Esophagus mucosa (tissue), 1 donor: ENCODE results near the gene MYH9. TPM values are rescaled to one million over a fixed set of nuclear protein-coding genes. Genes with fewer than 3 reads are reported as not detected.
A peak's percentile ranks its signal among the peaks of the same experiment; 100 is the strongest.
"Not testable (repeated sequence)": the region's sequence is repeated elsewhere in the genome, so short reads cannot be mapped to it uniquely, and the experiment has no call there.

Experiments
- ATAC-seq: fragments of 200-7000 bp; cut with Tn5 transposase; one replicate; pipeline ENCODE4 v1.9.1; 2020
- total RNA-seq: library from RNA; stranded (reverse); gene quantifications from one replicate; pipeline ENCODE4 v1.2.4, GENCODE V29; 2023
- donor health status: DM: yes; HTN: yes; CAD: no.

The MYH9 gene
- total RNA-seq, 1 donor from 2014 or later, result 487 TPM

DNA sequence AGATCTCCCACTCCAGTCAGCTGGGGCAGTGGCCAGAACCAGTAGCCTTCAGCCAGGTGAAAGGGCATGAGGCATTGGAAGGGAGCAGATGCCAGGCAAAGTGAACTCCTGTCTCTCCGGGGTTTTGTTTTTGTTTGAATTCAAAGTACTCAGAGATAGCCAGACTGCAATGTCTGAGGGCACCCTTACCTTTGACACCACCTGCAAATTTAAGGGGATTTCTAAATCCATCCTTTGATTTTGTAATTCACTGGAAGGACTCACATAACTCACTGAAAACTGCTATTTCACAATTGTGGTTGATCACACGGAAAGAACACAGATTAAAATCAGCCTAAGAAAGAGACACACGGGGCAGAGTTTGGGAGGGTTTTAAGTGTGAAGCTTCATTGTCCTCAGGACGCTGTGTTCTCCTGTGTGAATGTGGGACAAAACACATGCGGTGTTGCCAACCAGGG, 124.5 kb downstream of the MYH9 start:
- ATAC-seq, result not testable (repeated sequence)

DNA sequence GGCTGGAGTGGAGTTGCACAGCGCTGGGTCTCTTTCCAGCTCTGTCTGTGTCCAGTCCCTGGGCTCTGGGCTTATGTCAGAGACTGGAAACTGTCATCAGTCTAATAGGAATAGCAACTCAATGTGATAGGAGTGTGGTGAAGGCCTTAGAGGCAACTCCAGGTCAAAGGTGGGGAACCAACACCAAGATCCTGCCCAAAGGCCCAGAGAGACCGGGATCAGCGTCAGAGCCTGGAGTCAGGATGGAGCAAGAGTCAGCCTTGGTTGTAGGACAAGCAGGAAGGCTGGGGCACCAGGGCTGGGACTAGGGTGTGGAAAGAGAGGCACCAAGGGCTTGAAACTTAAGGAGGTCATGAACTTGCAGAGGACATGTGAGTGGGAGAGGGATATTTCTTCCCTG, 125.5 kb downstream of the MYH9 start:
- ATAC-seq, result not testable (repeated sequence)

DNA sequence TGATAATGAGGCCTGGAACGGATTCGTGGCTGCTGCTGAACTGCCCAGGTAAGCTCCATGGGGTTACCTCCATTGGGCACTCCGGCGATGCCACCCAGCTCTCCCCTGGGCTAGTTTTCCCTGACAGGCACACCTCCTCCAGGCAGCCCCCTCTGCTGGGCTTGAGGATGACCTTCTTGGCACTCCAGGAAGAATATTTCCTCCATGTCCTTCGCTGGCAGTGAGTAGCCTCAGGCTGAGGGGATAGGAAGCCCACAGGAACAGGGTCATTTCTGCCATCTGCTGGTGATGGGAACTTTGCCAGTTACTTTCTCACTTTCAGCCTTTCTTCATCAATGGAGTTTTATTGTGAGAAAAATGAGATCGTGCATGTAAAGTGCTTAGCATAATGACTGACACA, 126.1 kb downstream of the MYH9 start:
- ATAC-seq, result not testable (repeated sequence)

DNA sequence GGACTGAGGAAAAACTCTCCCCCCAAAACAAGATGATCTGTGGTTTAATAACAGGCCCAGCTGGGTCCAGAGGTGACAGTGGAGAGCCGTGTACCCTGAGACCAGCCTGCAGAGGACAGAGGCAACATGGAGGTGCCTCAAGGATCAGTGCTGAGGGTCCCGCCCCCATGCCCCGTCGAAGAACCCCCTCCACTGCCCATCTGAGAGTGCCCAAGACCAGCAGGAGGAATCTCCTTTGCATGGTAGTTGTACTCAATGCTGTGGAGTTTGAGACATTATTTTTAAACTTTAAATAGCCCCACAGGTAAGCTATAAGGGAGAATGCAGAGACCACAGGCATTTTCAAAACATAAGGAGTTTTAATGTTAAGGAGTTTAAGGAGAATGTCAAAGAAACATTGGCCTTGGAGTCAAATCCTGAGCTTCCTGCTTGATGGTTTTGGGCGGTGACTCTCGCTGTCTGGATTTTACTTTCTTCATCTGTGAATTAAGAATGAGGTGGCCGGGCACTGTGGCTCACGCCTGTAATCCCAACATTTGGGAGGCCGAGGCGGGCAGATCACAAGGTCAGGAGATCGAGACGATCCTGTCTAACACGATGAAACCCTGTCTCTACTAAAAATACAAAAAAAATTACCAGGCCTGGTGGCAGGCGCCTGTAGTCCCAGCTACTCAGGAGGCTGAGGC, 128.0 kb downstream of the MYH9 start:
- ATAC-seq, result no peak

DNA sequence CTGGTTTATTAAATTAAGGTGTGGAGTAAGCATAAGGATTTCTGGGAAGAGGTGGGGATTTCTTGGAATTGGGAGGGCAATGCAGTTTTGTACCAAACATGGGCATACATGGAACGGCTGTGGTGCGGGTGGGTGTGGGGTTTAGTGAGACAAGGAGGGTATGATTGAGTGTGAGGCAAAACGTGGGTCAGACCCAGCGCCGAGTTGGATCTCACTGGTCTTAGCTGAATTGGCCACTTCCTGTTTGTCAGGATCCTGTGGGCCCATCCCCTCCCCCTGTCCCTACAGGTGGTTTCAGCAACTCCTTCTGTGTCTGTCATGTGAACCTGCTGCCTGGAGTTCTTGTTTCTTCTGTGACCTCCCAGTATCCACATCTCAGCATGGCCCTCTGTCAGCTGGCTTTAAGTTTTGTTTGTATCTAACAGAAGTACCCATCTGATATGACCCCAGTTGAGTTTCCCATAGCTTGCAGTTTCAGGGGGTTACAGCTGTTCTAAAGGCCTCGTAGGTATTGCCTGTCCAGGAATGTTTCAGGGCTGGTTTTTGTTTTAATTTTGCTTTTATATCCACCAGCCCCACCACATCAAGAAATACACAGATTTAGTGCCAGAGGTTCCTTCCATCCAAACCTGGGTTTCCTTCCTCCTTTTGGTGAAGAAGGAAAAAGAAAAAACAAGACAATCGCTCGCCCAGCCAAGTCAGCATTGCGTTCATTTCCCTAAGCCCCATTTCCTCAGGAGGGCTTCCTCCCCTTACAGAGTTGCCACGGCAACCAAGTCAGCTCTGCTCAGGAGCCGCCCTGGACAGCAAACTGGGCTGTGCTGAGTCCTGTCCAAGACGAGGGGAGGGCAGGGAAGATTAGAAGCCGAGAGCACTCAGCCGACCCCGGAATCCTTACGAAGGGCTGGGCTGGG, 128.8 kb downstream of the MYH9 start:
- ATAC-seq, result no peak

DNA sequence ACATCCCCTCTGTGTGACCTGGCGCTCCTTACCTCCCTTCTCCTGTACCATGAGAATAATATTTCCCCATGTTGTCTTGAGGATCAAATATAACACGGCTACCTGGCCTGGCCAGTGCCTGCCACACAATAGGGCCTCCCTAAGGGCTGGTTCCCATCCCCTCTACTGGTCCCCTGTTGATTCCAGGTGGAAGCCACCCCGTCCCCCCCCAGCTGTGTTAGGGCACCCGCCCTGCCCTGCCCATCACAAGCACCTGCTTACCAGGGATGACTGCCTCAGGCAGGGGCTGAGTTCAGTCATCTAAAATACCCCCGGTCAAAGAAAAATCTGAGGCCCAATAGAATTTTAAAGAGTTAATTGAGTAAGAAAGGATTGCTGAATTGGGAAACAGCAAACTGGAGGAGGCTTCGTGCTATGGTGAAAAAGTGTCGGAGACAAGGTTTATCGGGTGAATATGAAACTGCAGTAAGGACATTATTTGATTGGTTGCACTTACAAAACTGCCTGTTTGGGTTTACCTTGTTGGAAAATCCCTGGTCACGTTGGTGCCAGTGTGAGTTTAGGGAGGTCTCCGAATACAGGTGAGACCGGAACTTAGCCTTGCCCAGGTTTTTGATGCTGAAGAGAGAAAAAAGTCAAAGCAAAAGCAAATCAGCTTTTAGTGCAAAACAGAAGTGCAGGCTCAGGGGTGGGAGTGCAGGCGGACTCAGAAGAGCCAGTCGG, 129.7 kb downstream of the MYH9 start:
- ATAC-seq, result no peak

DNA sequence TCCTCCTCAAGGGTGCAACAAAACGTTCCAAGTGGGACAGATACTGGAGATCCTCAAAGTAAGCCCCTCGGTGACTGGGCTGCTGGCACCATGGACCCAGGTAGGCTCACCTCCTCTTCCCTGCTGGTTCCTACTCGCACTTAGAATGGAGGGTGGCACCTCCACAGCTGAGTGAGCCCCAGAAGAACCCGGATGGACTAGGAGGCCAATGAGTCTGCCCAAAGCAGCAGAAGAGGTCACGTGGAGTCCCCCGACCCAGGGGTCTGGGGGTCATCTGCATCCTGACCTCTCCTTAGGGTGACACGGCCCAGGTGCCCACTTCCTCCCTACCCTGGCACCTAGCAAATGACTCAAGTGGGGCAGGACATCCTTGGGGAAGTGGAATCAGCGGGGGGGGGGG, 130.5 kb downstream of the MYH9 start:
- no peak for ATAC-seq

DNA sequence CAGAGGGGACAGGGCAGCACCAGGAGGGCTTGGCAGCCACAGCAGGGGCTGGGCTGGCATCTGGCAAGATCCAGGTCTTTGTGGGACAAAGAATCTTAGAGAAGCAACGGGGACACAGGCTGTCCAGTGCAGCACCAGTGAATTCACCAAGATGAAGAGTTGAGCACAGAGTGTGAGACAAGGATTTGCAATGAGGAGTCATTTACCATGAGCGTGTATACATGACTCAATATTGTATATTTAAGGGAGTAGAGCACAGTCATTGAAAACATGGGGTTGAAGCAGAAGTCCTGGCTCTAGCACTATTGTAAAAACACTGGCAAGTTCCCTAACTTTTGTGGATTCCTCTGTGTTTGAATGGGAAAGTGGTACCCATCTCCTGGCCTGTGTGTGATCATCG, 131.3 kb downstream of the MYH9 start:
- ATAC-seq, result peak; percentile 14

DNA sequence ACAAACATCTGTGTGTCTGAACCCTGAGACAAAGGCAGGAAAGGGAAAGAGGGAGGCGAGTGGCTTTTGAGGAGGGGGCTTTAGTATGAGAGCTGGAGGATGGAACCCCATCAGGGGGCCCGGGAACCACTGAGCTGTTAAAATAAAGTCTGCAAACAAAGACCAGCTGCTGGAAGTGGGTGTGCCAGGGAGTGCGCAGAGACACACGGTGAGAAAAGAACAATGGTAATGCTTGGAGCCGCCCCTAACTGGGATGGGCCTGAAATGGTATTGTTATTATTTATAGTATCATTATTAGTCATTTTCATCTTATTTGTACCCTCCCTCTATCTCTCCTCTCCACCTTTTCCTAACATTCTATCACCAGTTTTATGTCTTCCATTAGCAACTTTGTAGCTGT, 132.2 kb downstream of the MYH9 start:
- ATAC-seq, result peak; percentile 43

DNA sequence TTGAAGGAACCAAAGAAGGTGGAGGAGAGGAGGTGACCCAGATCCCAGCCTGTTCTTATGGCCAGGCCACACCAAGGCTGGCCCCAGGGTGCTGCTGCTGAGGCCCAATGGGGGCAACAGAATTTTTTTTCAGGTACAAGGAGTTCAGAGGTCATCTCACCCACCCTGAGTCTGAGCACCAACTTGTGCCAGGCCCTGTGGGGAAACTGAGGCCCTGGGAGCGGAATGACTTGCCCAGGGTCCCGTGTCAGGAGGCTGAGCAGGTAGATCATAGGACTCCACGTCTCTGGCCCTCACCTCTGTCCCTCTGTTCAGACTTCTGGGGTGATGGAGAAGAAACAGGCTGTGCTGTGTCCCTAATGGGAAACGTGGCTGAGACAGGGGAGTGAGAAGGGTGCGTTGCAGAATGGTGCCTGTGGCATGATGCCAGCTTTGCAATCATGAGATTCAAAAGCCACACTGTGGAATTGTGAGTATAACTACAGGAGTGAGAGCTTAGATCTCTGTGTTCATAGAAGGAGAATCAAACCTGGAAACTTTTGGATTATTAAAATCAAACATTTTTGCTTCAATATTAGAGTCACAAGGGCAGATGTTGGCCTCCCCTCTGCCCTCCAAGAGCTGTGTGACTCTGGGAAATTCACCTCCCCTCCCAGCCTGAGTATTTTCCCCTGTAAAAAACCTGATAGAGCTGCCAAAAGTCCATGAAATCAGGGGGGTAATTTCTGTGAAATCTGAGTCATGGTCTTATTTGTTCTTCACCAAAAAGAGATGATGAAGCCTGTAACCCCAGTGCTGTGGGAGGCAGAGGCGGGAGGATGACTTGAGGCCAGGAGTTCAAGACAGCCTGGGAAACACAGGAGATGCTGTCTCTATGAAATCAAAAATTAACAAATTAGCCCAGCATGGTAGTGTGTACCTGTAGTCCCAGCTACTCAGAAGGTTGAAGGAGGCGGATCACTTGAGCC, 134.0 kb downstream of the MYH9 start:
- ATAC-seq, result peak; percentile 11

DNA sequence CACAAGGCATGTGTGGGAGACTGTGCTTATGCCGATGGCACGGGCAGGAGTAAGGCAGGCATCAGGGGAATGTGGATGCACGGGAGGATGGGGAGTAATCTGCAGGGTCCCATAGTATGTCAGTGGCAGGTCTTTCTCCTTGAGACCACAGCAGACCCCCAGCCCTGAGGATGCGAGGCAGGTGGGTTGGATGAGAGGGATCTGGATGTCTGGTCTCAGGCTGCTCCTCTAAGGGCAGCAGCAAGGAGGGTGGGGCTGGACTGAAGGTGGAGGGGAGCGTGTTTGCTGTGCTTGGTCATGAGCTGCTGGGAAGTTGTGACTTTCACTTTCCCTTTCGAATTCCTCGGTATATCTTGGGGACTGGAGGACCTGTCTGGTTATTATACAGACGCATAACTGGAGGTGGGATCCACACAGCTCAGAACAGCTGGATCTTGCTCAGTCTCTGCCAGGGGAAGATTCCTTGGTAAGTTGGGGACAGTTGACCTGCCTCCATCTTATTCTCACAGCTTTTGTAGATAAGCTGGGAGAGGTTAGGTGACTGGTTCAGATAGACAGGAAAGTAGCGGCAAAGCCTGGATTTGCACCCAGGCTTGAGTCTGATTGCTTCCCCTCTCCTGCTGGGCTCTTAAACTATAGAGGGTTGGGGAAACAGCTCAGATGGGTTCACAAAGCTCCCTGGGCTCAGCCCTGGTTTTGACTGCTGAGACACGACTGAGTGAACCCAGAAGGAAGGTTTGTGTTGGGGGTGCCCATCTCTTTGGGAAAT, 134.8 kb downstream of the MYH9 start, which contains the start of gene APOL1:
TSS of gene APOL1 (plus strand) at position 380 of the 769 bp plus-strand sequence. CDS start 1,823 bp downstream, outside the sequence.
- ATAC-seq, result peak; percentile 71

DNA sequence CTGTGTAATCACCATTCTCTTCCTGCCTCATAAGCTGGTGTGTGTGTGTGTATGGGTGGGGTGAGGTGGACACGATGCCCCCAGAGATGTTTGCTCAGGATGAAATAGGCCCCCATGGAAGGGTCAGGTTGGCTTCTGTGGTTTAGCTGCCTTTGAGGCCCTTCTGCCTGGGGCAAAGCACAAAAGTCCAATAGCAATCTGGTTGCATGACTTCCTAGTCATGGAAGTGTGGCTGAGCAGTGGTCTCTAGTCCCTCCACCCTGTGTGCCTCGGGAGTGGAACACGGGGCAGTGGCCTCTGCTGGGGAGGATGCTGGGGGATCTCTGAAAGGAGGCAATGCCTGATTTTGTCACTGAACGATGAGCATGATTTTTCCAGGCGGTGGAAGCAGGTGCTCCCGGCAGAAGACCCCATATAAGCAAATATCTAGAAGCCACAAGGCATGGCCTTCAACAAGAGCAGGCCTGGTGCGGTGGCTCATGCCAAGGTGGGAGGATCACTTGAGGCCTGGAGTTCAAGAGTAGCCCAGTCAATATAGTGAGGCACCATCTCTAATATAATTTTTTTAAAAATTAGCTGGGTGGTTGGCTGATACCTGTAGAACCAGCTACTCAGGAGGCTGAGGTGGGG, 135.7 kb downstream of the MYH9 start:
- ATAC-seq, result not testable (repeated sequence)

DNA sequence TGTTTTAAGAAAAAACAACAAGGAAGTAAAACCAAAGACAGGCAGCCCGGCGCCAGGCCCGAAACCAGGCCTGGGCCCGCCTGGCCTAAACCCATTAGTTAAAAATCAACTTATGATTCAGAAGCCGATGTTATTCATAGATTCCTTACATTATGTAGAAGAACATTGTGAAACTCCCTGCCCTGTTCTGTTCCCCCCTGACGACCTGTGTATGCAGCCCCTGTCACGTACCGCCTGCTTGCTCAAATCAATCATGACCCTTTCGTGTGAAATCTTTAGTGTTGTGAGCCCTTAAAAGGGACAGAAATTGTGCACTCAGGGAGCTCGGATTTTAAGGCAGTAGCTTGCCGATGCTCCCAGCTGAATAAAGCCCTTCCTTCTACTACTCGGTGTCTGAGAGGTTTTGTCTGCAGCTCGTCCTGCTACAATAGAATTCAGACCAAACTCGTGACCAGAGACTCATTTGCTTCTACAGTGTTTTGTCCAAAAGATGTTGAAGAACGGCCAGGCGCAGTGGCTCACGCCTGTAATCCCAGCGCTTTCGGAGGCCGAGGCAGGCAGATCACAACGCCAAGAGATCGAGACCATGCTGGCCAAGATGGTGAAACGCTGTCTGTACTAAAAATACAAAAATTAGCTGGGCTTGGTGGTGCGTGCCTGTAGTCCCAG, 137.3 kb downstream of the MYH9 start:
- not testable (repeated sequence) for ATAC-seq

DNA sequence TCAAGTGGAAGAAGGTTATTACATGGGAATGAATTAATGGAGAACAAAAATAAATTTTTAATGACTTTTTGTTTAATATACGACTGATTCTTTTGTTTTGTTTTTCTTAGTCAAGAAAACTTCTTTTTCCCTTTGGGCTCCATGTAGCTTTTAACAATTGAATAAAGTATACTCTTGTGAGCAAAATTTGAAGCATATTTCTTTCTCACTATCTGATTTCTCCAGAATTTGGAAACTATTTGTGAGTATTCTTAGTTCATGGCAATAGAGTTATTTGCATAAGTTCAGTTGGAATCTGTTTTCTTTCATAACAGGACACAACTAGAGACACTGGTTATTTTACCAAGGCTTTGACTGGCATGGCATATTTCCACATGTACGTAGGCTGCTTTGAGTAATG, 138.6 kb downstream of the MYH9 start:
- ATAC-seq, result no peak

DNA sequence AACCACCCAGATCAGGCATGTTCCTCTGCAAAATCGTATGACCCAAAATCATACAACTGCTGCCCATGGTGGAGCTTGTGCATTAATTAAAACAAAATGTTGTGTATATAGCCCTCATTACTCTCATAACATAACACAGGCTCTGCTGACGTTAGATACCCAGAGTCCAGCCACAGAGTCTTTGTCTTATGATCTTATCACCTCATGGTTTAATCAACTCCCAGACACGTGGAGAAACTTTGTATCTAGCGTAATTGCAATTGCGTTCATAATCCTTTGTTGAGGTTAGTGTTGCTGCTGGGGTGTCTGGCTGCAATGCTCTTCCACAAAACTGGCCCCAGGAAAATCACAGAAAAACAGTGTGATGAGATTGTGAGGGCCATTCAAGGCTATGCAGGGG, 139.8 kb downstream of the MYH9 start:
- no peak for ATAC-seq

DNA sequence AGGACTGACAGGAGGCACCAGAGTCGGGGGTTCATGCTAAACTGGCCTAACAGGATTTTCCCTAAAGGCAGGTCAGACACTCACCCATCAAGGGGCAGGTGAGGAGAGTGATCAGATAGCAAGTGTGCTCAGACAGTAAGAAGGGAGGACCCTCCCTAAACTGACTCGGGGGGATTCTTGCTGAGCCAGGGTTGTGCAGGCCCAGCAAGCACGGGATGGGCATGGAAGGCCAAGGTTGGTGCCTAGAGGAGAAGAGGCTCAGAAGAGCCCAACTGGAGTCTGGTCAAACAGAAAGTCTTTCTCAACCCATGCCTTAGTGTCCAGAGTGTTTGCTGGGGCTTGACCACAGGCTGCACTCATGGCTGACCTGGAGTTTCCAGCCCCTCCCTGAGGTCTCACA, 141.0 kb downstream of the MYH9 start:
- no peak for ATAC-seq

DNA sequence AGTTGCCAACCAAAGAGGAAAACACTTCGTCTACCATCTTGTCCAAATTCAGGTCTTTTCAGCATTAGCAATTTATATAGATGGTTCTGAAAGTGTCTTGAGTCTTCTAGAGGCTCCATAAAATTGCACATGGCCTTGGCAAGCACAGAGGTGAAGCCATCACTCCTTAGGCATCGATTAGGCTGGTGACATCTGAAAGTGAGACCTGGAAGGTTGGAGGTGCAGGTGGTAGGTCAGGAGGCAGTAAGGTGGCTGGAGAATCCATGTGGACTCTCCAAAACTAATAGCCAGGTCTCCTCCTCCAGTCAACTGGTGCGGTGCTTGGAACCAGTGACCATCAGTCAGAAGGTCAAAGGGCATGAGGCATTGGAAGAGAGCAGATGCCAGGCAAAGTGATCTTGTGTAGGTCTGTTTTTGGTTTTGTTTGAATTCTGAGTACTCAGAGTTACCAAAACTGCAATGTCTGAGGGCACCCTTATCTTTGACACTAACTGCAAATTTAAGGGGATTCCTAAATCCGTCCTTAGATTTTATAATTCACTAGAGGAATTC, 141.9 kb downstream of the MYH9 start:
- no peak for ATAC-seq

DNA sequence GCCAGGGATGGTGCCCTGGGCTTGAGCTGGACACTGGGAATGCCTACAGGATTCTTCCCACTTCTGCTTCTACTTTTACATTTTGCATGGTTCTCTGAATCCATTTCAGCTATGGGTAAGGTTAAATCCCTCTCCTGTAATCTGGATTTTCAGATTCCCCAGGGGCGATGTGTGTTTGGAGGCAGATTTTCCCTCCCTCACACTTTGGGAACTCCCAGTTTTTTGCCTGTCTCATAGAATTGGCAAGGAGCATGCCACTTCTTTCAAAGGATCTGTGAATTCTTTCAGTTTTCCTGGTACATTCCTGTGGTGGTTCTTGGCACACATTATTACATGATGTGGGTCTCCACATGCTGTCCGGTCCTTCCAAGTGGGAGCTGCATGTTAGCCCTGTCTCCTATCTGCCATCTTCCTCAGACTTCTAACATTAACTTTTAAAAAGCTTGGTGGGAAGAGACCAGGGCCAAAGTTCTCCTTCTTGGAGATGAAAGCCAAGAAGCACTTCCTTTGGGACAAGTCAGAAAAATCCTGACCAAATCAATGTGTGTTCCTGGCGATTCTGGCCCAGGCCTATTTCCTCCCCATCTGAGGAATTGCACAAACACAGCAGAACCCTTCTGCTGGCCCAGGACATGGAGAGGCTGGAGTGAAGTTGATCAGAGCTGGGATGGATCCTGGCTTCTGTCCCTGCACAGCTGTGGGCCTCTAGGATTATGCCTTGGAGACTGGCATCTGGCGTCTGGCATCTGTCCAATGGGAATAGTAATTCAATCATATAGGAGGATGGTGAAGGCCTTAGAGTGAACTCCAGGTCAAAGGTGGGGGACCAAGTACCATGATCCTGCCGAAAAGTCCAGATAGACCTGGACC, 143.0 kb downstream of the MYH9 start:
- ATAC-seq, result no peak

DNA sequence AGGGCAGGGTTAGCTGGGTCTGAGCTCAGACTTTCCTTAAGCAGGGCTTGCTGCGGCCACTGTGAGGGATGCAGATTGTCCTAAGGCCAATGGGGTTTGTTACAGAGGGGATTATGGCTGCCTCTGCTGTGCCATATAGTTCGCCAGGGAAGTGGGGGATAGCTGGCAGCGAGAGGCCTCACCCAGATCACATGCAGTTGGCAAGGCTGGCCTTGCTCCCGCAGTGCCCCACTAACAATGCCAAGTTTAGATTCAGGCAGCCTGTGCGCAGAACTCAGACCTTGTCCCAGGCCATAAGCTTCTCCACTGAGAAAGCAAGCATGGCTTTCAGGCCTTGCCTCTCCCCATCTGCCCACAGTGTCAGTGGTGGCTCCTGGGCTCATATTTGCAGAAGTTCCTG, 143.8 kb downstream of the MYH9 start:
- no peak for ATAC-seq
